Stimulated activated naive CD8-positive, alpha-beta T cell treated with anti-CD3 and anti-CD28 coated beads, Interleukin-15, amount 100 ng/mL, for 72 hours (primary cell): Measurements from ENCODE around the gene MAPKAP1.
"Not testable (repeated sequence)": the region's sequence is repeated elsewhere in the genome, so short reads cannot be mapped to it uniquely, and the experiment has no call there.

Experiments
- ATAC-seq: fragments of 150-1000 bp; cut with Tn5 transposase; 2 replicates; pipeline ENCODE4 v1.10.0; 2021; ENCODE audit warnings: mild to moderate bottlenecking, moderate library complexity
- DNase-seq, 2 donors: peaks; one replicate each; pipeline ENCODE4 v3.0.0; 2021 to 2022
- H3K27ac Mint-ChIP-seq, 2 donors: one replicate each; pipeline ENCODE4 v1.8.0; 2022; ENCODE audit warnings: mild to moderate bottlenecking in 2 of 2, mixed read lengths in 2 of 2, moderate library complexity in 2 of 2
- H3K27me3 Mint-ChIP-seq: one replicate; pipeline ENCODE4 v1.8.0; 2022; ENCODE audit warnings: mixed read lengths
- H3K4me1 Mint-ChIP-seq: one replicate; pipeline ENCODE4 v1.8.0; 2022; ENCODE audit warnings: mild to moderate bottlenecking, mixed read lengths
- H3K4me3 Mint-ChIP-seq, 2 donors: one replicate each; pipeline ENCODE4 v1.8.0; 2022; ENCODE audit warnings: mild to moderate bottlenecking in 2 of 2, mixed read lengths in 2 of 2, moderate library complexity in 1 of 2
- H3K9me3 Mint-ChIP-seq, 2 donors: one replicate each; pipeline ENCODE4 v1.8.0; 2022; ENCODE audit warnings: mixed read lengths in 2 of 2

Gene MAPKAP1

DNA sequence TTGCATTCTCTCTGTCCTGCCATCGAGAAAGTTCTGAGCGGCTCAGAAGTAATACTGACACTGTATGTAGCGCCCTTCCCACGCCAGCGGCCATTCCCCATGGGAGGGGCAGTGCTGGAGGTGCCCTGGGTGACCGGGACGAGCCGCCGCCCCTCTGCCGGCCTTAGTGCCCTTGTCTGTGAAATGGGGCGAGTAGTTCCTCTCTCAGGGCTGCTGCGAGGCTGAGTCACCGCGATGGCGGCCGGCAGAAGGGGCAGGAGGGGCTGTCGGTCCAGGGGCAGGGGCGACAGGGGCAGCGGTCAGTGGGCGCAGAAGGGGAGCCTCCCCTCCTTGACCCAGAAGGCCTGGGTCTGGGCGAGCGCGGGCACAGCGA is 296.5 kb downstream of the MAPKAP1 start:
- Mint-ChIP-seq H3K27ac (no peak overlapping the region), H3K9me3 (no peaks in the 10 kb centered on the region), H3K4me1 (peaks cover 28% of the 10 kb centered on the region), H3K27me3 (peaks cover 57% of the 10 kb centered on the region), H3K4me3 (no peak overlapping the region)
- DNase-seq (no peak), ATAC-seq (no peak)

DNA sequence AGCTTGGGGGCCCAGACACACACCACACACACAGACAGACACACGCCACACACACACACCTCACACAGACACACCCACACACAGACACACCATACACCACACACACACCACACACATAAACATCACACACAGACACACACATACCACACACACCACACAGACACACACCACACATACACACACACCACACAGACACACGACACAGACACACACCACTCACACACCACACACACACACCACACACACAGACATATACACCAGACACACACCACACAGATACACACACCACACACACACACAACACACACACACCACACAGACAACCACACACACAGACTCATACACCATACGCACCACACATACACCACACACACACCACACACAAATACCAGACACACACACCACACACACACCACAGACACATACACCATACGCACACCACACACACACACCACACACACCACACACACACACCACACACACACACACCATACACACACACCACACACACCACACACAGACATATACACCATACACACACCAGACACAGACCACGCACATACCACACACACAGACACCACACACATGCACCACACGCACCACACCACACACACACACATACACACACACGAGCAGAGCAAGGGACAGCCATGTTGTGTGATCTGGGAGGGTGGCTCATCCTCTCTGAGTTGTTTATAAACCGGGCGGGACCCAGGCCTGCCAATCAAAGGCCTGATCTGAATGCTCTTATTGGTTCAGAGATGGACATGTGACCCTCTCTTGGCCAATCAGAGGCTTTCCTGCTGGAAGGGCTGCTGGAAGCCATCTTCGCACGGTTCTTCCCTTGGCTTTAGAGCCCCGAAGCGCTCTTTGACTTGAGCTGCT is 297.1 kb downstream of the MAPKAP1 start:
- peaks cover 28% of the 10 kb centered on the region for H3K4me1 Mint-ChIP-seq
- no peak for ATAC-seq
- H3K27me3 Mint-ChIP-seq: peaks cover 57% of the 10 kb centered on the region
- no peak overlapping the region for H3K27ac Mint-ChIP-seq
- no peaks in the 10 kb centered on the region for H3K9me3 Mint-ChIP-seq
- peak in 1 of 2 donors; percentile 41 for DNase-seq
- H3K4me3 Mint-ChIP-seq: peak overlapping the region; percentile 1 to 13

DNA sequence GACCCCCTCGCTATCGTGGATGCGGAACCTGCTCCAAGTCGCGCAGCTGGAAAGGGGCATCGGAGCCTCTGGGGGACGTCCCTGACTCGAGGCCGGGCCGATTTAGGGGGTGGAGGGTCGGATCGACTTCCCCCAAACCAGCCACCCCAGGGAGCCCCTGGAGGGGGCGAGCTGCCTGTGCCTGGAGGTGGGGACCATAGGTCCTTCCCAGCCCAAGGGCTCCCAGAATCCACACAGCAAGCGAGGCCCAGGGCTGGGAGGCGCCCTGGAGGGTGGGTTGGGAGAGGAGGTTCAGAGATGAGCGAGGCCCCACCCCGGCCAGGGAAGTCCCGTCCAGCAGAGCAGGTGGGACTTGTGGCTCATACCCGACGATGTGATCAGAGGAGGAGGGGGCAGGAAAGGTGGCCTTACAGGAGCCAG is 297.8 kb downstream of the MAPKAP1 start:
- DNase-seq: no peak
- H3K9me3 Mint-ChIP-seq: no peaks in the 10 kb centered on the region

DNA sequence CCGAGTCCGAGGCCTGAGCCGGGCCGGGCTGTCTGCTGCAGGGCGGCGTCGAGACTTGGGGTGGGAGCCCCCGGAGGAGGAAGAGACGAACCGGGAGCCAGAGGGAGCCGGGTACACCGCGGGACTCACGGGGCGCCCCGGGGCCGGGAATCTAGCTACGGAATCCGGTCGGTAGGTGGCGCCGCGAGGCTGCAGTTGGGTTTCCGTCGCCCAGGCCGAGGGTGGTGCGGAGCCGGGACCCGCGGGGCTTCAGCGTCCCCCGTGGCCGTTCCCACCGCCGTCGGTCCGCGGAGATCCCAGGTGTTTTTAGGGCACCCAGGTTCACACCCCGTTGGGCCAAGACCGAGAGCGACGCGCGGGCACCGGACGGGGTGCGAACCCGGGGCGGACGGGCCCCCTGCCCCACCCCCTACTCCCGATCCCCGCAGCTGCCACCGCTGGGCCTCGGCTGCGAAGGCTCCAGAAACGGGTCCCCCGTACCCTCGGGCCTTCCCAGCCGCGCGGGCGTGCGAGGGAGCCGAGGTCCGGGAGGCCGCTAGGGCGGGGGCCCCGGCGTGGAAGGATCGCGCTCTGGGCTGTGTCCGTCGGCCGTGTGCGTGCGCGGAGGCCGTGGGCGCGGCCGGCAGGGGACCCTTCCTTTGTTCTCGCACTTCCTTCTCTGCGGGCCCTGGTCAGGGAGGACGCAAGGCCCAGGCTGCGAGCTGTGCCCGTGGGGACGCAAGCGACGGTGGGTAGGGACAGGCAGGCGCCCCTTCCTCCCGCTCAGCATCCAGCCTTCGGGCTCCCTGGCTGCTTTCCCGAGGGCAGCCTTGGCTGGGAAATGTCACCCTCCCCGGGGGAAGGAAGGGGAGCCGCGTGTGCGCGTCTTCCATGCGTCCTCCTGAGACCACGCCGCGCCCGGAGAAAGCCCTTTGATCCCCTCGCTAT is 298.8 kb downstream of the MAPKAP1 start:
- peak; percentile 68 to 78 for DNase-seq
- ATAC-seq: peak; percentile 79
- Mint-ChIP-seq H3K27ac (no peak overlapping the region), H3K4me3 (peak overlapping the region; percentile 69 to 86), H3K9me3 (no peaks in the 10 kb centered on the region), H3K27me3 (peaks cover 57% of the 10 kb centered on the region), H3K4me1 (peaks cover 28% of the 10 kb centered on the region)

More for the DNA sequence above, 297.8 kb downstream of the MAPKAP1 start:
- Mint-ChIP-seq H3K27ac (no peak overlapping the region), H3K27me3 (peaks cover 57% of the 10 kb centered on the region), H3K4me1 (peaks cover 28% of the 10 kb centered on the region), H3K4me3 (peak overlapping the region; percentile 69 to 86)
- peak; percentile 35 for ATAC-seq

DNA sequence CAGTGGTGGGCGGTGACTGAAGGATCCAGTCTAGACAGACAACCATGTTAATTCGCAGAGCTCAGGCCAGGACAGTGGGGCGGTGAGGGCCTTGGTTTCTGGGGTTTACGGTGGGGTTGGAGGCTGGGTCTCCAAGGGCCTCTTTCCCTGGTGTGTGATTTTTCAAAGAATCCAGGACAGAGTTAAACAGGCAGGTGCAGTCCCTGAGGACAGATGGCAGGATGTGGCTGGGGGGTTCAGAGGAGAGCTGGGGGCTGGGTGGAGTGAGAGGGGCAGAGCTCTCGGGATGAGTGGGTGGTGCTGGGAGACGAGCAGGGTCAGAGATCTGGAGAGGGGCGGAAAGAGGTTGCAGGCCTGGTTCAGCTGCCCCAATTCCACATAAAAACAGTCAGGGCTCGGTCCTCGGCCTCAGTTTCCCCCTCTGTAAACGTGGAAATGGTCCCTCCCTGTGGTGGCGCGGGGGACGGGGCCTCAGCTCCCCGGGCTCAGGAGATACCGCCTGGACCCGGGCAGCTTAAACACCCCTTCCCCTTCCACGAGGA is 299.5 kb downstream of the MAPKAP1 start:
- Mint-ChIP-seq H3K27me3 (peaks cover 57% of the 10 kb centered on the region), H3K9me3 (no peaks in the 10 kb centered on the region), H3K27ac (no peak overlapping the region), H3K4me3 (peak overlapping the region; percentile 69 to 86), H3K4me1 (peaks cover 28% of the 10 kb centered on the region)
- DNase-seq (no peak), ATAC-seq (peak; percentile 2)

DNA sequence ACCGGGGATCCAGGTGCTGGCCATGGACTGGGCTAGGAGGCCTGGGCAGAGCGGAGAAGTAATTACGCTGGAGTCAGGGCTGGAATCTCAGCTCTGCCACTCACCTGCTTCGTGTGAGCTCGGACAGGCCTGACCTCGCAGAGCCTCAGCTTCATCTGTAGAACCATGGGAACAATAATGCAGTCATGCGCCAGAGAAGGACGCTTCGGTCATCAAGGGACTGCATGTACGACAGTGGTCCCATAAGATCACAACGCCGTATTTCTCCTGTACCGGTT is 300.3 kb downstream of the MAPKAP1 start:
- ATAC-seq: no peak
- Mint-ChIP-seq H3K27ac (no peak overlapping the region), H3K27me3 (peaks cover 52% of the 10 kb centered on the region), H3K9me3 (no peaks in the 10 kb centered on the region), H3K4me3 (peak overlapping the region in 1 of 2 donors; percentile 86), H3K4me1 (peaks cover 28% of the 10 kb centered on the region)
- DNase-seq: no peak

DNA sequence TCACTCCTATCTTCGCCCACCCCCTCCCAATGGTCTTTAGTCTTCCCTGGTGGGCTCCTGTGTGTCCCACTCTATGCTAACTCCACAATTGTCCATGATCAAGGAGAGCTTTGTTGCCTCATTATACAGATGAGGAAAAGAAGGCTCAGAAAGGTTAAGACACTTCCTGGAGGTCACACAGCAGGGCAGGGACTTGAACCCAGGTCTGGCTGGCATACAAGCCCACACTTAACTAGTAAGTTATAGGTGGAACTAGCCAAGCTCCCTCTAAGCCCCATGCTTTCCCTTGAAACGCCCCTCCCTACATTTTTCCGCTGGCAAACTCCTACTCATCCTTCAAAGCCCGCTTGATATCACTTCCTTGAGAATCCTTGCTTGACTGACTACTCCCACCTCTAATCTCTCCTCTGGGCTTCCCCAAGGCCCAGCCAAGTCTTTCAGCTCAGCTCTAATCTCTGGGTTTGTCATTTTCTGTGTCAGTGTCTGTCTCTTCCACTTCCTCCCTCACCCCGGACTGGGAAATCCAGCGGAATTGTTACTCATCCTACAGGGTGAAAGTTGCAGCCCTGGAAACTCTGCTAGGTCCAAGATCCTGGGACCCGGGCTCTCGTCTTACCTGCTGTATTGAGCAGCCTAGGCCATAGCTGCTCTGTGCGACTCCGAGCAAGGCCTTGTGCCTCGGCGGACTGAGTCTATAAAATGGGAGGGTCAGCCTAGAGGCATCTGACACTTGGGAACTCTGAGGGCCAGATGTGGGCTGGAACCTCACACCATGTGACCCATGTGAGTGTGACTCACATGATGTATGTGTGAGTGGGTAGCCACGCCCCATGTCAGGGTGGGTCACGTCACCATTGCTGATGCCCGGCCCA is 300.8 kb downstream of the MAPKAP1 start:
- H3K27me3 Mint-ChIP-seq: peaks cover 46% of the 10 kb centered on the region
- no peak overlapping the region for H3K27ac Mint-ChIP-seq
- H3K4me1 Mint-ChIP-seq: peaks cover 28% of the 10 kb centered on the region
- DNase-seq (no peak), ATAC-seq (no peak)
- no peak overlapping the region for H3K4me3 Mint-ChIP-seq
- H3K9me3 Mint-ChIP-seq: no peaks in the 10 kb centered on the region

DNA sequence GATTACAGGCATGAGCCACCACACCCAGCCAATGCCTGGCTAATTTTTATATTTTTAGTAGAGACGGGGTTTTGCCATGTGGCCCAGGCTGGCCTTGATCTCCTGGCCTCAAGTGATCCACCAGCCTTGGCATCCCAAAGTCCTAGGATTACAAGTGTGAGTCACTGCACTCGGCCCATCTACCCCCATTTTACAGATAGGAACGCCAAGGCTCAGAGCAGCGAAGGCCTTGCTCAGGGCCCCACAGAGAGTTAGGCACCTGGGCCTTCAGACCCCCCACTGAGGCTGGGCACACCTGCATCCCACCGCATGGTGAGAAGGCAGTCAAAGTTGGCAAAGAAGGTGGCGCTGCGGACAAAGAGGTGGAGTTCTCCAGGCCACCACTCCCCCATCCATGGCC is 302.3 kb downstream of the MAPKAP1 start:
- no peak for ATAC-seq
- Mint-ChIP-seq H3K27ac (no peak overlapping the region), H3K27me3 (peaks cover 35% of the 10 kb centered on the region), H3K4me3 (no peak overlapping the region), H3K9me3 (no peaks in the 10 kb centered on the region), H3K4me1 (peaks cover 22% of the 10 kb centered on the region)
- DNase-seq: no peak

DNA sequence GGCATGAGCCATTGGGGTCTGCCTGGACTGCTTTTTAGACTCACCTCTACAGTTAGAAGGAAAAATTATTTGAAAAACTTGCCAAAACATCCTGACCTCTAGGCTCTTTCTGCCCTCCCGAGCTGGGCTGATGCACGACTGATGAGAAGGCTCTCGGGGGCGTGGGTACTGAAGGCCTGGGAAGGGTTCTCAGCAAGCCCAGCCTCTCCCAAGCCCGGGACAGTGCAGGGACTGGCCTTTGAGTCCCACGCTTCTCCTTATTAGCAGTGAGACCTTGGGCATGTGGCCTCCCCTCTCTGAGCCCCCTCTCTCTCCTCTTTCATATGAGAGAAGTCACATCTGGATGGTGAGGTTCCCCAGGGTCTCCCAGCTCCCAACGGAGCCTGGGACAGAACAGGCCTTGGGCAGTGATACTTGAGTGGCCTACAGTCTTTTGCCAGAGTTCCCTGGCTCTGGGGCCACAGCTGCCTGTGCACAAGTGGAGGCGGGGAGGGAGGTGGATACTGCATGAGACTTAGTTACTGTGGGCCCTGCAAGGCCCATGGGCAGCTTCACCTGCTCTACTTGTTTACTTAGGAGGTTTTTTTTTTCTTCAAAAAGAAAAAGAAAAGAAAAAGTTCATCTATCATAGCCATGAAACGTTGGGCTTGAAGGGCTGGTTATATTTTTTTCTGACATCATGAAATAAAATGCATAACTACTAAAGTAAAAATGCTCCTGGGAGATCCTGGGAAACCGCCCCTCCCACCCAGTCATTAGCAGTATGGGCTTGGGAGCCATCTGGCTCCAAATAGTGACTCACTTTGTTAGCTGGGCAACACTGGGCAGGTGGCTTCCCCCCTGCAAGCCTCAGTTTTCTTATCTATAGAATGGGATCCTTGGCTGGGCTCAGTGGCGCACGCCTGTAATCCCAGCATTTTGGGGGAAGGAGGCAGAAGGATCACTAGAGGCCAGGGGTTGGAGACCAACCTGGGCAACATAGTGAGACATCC is 306.0 kb downstream of the MAPKAP1 start:
- no peak overlapping the region for H3K4me3 Mint-ChIP-seq
- DNase-seq (no peak), ATAC-seq (no peak)
- H3K9me3 Mint-ChIP-seq: no peaks in the 10 kb centered on the region
- no peak overlapping the region for H3K27ac Mint-ChIP-seq
- peaks cover 6% of the 10 kb centered on the region for H3K4me1 Mint-ChIP-seq
- H3K27me3 Mint-ChIP-seq: no peaks in the 10 kb centered on the region

DNA sequence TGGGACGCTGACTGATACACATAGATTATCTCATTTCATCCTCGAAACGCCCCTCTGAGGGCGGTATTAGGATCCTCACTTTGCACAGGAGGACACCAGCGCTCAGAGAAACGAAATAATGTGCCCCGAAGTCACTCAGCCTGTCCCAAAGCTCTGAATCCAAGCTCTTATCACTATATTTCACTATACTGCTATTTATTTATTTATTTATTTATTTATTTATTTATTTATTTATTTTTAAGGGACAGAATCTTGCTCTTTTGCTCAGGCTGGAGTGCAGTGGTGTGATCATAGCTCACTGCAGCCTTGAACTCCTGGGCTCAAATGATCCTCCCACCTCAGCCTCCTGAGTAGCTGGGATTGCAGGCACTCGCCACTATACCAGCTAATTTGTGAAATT is 306.8 kb downstream of the MAPKAP1 start:
- H3K27me3 Mint-ChIP-seq, H3K4me1 Mint-ChIP-seq, H3K9me3 Mint-ChIP-seq, H3K4me3 Mint-ChIP-seq, DNase-seq, ATAC-seq: not testable (repeated sequence)
- H3K27ac Mint-ChIP-seq: peak overlapping the region in 1 of 2 donors; percentile 4

DNA sequence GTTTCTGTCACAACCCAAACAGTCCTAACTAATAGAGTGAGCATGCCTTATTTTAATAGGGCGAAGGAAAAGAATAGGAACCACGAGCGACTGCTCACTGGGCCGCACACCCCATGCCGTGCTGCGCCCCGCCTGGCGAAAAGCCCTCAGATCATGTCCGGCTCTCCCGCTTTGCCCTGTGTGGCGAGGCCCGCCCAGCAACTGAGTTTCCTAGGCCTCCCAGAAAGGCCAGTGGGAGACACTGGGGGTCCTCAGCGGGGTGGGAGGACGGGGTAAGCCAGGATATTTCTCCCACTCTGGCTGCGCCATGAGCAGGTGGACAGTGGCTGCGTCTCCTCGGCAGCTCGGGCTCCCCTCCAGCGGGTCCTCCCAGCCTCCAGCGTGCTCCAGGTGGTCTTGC is 307.3 kb downstream of the MAPKAP1 start:
- H3K9me3 Mint-ChIP-seq: no peaks in the 10 kb centered on the region
- no peaks in the 10 kb centered on the region for H3K27me3 Mint-ChIP-seq
- DNase-seq: no peak
- no peak overlapping the region for H3K27ac Mint-ChIP-seq
- no peak for ATAC-seq
- no peak overlapping the region for H3K4me3 Mint-ChIP-seq
- peaks cover 6% of the 10 kb centered on the region for H3K4me1 Mint-ChIP-seq

DNA sequence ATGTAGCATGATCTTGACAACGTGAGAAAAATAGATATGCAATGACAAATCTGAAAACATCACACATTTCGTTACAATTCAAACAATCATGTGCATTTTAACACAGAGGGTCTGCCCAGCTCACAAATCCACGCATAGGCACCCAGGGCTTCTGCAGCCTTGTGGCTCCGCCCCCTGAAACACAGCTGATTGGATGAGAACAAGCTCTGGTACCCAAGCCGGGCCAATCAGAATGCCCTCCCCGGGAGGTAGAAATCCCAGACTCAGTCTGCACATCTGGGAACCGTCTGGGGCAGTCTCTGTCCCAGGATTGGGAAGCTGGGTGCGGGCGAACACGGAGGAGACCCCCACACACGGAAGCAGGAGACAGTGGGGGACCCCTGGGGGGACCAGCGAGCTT is 307.8 kb downstream of the MAPKAP1 start:
- no peak for ATAC-seq

DNA sequence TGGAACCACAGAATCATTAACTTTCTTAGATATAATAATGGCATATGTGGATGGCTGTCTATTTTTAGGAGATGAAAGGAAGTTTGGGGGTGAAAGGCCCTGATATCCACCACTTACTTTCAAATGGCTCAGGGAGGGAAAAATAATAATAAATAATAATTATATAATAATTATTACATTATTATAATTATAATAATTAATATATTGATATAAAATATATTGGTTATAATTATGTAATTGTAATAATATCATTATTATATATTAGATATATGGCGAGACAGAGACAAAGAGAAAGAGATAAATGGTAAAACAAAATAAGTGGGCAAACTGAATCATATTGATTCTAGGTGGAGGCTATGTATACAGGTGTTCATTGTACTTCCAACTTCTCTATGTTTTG is 308.8 kb downstream of the MAPKAP1 start:
- H3K4me3 Mint-ChIP-seq: no peak overlapping the region
- H3K4me1 Mint-ChIP-seq: peaks cover 6% of the 10 kb centered on the region
- H3K27me3 Mint-ChIP-seq: no peaks in the 10 kb centered on the region
- H3K9me3 Mint-ChIP-seq: no peaks in the 10 kb centered on the region
- no peak overlapping the region for H3K27ac Mint-ChIP-seq
- DNase-seq (no peak), ATAC-seq (no peak)

More for the DNA sequence above, 307.8 kb downstream of the MAPKAP1 start:
- H3K4me3 Mint-ChIP-seq: no peak overlapping the region
- DNase-seq: no peak
- peaks cover 6% of the 10 kb centered on the region for H3K4me1 Mint-ChIP-seq
- no peak overlapping the region for H3K27ac Mint-ChIP-seq
- H3K27me3 Mint-ChIP-seq: no peaks in the 10 kb centered on the region
- no peaks in the 10 kb centered on the region for H3K9me3 Mint-ChIP-seq

DNA sequence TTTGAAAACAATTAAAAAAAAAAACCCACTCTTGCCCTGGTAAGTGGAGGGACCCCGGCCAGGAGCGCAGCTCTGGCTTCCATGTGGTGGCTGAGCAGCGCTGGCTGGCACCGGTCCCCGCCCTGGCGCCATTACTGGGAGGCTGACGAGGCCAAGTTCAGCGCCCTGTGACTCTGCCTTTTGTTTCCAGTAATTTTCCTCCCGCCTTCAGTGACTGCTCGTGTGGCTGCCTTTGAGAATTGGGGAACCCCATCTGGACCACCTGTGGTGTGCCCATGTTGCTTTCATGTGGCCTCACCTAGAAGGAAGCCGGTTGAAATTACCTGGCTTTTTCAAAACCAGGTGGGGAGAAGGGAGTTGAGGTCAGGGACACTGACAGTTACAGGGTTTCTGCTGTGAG is 309.3 kb downstream of the MAPKAP1 start:
- H3K4me3 Mint-ChIP-seq: no peak overlapping the region
- H3K9me3 Mint-ChIP-seq: no peaks in the 10 kb centered on the region
- H3K27ac Mint-ChIP-seq: no peak overlapping the region
- ATAC-seq: no peak
- no peaks in the 10 kb centered on the region for H3K27me3 Mint-ChIP-seq
- H3K4me1 Mint-ChIP-seq: peaks cover 6% of the 10 kb centered on the region
- no peak for DNase-seq
